ENCODE results near the gene NBAS. TPM values are rescaled to one million over a fixed set of nuclear protein-coding genes. Genes with fewer than 3 reads are reported as not detected.

Gene NBAS
- polyA plus RNA-seq, 1 of the 3 experiments (the other 2 are of a cell fraction), result 12.0 TPM

- TF ChIP-seq YY1 (IDR thresholded peaks at IDR 0.05; ENCODE audit: low read depth), result no peak
- no peak for TF ChIP-seq RFX5 (IDR thresholded peaks at IDR 0.05; ENCODE audit: low read length)
- TF ChIP-seq NFIC (IDR thresholded peaks at IDR 0.05; ENCODE audit: borderline replicate concordance), result no peak
- no peak for TF ChIP-seq ZBTB33 (IDR thresholded peaks at IDR 0.05; ENCODE audit: borderline replicate concordance, low read depth)
Observed at GRCh38 chr2:15272942-15273341, 288.2 kb downstream of the NBAS start (continued).

GRCh38 chr2:15271941-15272542 lies 289.1 kb downstream of the NBAS start:
- H3K4me3 ChIP-seq (ENCODE audit: low read depth in 2 of 2, low read length in 1 of 2), result no peak overlapping the region
- H3K4me1 ChIP-seq (ENCODE audit: control insufficient read depth in 1 of 2, insufficient read depth in 2 of 2, low read depth in 1 of 2, low read length in 1 of 2), result no peaks in the 10 kb centered on the region; a peak in 2 of 4 replicates
- ChIA-PET CTCF (interaction anchor here (0.5 to 0.8 kb wide), 2 partner anchors 98 to 379 kb away, joined by 3 to 4 read pairs; no protein-coding TSS in a partner anchor), POLR2A (no interaction called here)
- H3K36me3 ChIP-seq (replicated peaks in 1 of 2; ENCODE audit: control insufficient read depth in 1 of 2, insufficient read depth in 2 of 2, low read length in 1 of 2), result peaks cover 7 to 21% of the 10 kb centered on the region in 2 experiments
- H3K27ac ChIP-seq (ENCODE audit: low read depth in 2 of 2, low read length in 1 of 2), result no peak overlapping the region
- no peak overlapping the region for H3K9ac ChIP-seq
- no peaks in the 10 kb centered on the region for H3K79me2 ChIP-seq (ENCODE audit: insufficient read depth)
- H3K4me2 ChIP-seq, result no peak overlapping the region
- no peaks in the 10 kb centered on the region; the same call in 1 of the 2 replicates for H3K9me2 ChIP-seq
- no peaks in the 10 kb centered on the region for H3K9me3 ChIP-seq
- no peaks in the 10 kb centered on the region for H3F3A ChIP-seq (replicated peaks; ENCODE audit: insufficient read depth)
- no peak overlapping the region for H2AFZ ChIP-seq (ENCODE audit: low read depth)
- no peaks in the 10 kb centered on the region for H4K20me1 ChIP-seq (ENCODE audit: insufficient read depth)
- no peaks in the 10 kb centered on the region for H3K27me3 ChIP-seq (ENCODE audit: insufficient read depth)
- 90% methylated on average over 1 of the region's 1 CpG for WGBS (ENCODE audit: low lambda C conversion rate)
- no peak for DNase-seq
- TF ChIP-seq TEAD4 (IDR thresholded peaks at IDR 0.05; ENCODE audit: borderline replicate concordance, insufficient read depth), result no peak
- TF ChIP-seq FOXJ3 (CRISPR knock-in tag; IDR thresholded peaks at IDR 0.05), result no peak
- TF ChIP-seq USF1 (IDR thresholded peaks at IDR 0.05; ENCODE audit: borderline replicate concordance, low read depth), result no peak
- no peak for TF ChIP-seq TAF1 (IDR thresholded peaks at IDR 0.05; ENCODE audit: borderline replicate concordance, low read depth, low read length)
- TF ChIP-seq NFIC (IDR thresholded peaks at IDR 0.05; ENCODE audit: borderline replicate concordance), result no peak
- TF ChIP-seq GATA2 (CRISPR knock-in tag; IDR thresholded peaks at IDR 0.05), result no peak
- TF ChIP-seq FOSL2 (IDR thresholded peaks at IDR 0.05; ENCODE audit: borderline replicate concordance, low read depth), result no peak
- TF ChIP-seq JUND (IDR thresholded peaks at IDR 0.05), result no peak
- TF ChIP-seq IRF3 (IDR thresholded peaks at IDR 0.05; ENCODE audit: low read depth, low read length), result no peak
- TF ChIP-seq POLR2AphosphoS5 (IDR thresholded peaks at IDR 0.05; ENCODE audit: low read depth, low read length), result no peak
- no peak for TF ChIP-seq PBX3 (IDR thresholded peaks at IDR 0.05)
- TF ChIP-seq CTCF (IDR thresholded peaks at IDR 0.05), result no peak
- no peak for TF ChIP-seq ELF1 (IDR thresholded peaks at IDR 0.05)
- TF ChIP-seq USF2 (IDR thresholded peaks at IDR 0.05; ENCODE audit: borderline replicate concordance, low read depth, low read length), result no peak
- no peak for TF ChIP-seq REST (IDR thresholded peaks at IDR 0.05; ENCODE audit: low read depth, low read length)
- TF ChIP-seq GABPA (IDR thresholded peaks at IDR 0.05; ENCODE audit: low read depth), result no peak

Measured in SK-N-SH (cell line).